B cell (primary cell): ENCODE measurements around the gene ORAI1.

Experiments used
- EZH2 ChIP-seq: IDR thresholded peaks from 2 replicates; pipeline ENCODE4 v1.6.1; 2012; ENCODE audit warnings: borderline replicate concordance, low read depth, mild to moderate bottlenecking, moderate library complexity, low read length; ENCODE audit not compliant: insufficient read depth, poor library complexity, severe bottlenecking
- TF ChIP-seq, protein P1 (sequence below): fragments of 200-600 bp; IDR thresholded peaks from one replicate; pipeline ENCODE4 v1.8.0; 2022; ENCODE audit warnings: antibody characterized with exemption, mild to moderate bottlenecking

DNA sequence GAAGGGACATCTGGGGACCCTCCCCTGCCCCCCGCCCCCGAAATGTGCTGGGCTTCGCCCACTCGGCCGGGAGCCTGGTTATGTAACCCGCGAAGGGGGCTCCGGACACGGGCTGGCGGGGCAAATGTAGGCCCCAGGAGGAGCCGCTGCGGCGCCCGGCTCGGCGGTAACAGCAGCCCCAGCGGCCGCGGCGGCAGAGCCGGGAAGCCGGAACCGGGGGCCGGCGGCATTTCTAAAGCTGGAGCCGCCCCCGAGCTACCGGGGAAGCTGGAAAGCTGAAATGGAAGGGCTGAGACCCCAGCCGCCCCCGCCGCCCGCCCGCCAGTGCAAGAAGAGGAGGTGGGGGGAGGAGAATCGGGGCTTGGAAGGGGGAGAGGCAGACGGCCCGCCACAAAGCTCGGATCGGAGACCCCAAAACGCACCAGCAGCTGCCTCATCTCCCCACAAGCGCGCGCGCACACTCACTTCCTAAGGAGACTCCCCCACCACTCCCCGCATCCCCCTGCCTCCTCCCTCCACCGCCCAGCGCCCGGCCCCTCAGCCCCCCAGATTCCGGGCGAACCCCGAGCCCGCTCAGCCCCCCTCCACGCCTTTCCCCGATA, 47.0 kb upstream of the ORAI1 start:
- TF ChIP-seq, protein P1, sequence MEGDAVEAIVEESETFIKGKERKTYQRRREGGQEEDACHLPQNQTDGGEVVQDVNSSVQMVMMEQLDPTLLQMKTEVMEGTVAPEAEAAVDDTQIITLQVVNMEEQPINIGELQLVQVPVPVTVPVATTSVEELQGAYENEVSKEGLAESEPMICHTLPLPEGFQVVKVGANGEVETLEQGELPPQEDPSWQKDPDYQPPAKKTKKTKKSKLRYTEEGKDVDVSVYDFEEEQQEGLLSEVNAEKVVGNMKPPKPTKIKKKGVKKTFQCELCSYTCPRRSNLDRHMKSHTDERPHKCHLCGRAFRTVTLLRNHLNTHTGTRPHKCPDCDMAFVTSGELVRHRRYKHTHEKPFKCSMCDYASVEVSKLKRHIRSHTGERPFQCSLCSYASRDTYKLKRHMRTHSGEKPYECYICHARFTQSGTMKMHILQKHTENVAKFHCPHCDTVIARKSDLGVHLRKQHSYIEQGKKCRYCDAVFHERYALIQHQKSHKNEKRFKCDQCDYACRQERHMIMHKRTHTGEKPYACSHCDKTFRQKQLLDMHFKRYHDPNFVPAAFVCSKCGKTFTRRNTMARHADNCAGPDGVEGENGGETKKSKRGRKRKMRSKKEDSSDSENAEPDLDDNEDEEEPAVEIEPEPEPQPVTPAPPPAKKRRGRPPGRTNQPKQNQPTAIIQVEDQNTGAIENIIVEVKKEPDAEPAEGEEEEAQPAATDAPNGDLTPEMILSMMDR = no peak
- TF ChIP-seq EZH2 = no peak
